HFF-Myc (cell line): ENCODE measurements around the gene LUM.

Experiments used
- DNase-seq: peaks from one replicate; pipeline ENCODE4 v3.0.0-alpha.2; 2011; ENCODE audit warnings: low read depth; ENCODE audit errors: extremely low read depth
- H3K4me3 ChIP-seq: replicated peaks from 2 replicates; pipeline ENCODE4 v1.5.1; 2011; ENCODE audit warnings: low read depth, mild to moderate bottlenecking, control low read depth, low read length
- CTCF ChIP-seq: IDR thresholded peaks from 2 replicates; pipeline ENCODE4 v1.5.1; 2012; ENCODE audit warnings: mild to moderate bottlenecking, low read depth, low read length, control low read depth; ENCODE audit errors: missing control alignments

Gene LUM

GRCh38 chr12:91110311-91110924, 876 bp downstream of the LUM start:
- no peak for TF ChIP-seq CTCF
- peak overlapping the region; percentile 60 for H3K4me3 ChIP-seq
- DNase-seq = no peak

GRCh38 chr12:91109581-91110310, 1.5 kb downstream of the LUM start:
- no peak for DNase-seq
- H3K4me3 ChIP-seq = peak overlapping the region; percentile 60
- no peak for TF ChIP-seq CTCF

GRCh38 chr12:91109148-91109564, 2.1 kb downstream of the LUM start:
- H3K4me3 ChIP-seq = peak overlapping the region; percentile 60
- peak; percentile 61 for DNase-seq
- TF ChIP-seq CTCF = peak; percentile 81

GRCh38 chr12:91108196-91108755, 3.0 kb downstream of the LUM start:
- peak overlapping the region; percentile 60 for H3K4me3 ChIP-seq
- TF ChIP-seq CTCF = no peak
- no peak for DNase-seq

GRCh38 chr12:91106283-91106682, 5.0 kb downstream of the LUM start:
- TF ChIP-seq CTCF = no peak
- DNase-seq = no peak
- peak overlapping the region; percentile 16 for H3K4me3 ChIP-seq

- peak; percentile 75 for DNase-seq
- H3K4me3 ChIP-seq = peak overlapping the region; percentile 15; the same call in 1 of the 2 replicates
- no peak for TF ChIP-seq CTCF
Measured at GRCh38 chr12:91105807-91106206, 5.5 kb downstream of the LUM start.
